ENCODE results near the gene PTGES3L. TPM values are rescaled to one million over a fixed set of nuclear protein-coding genes. Genes with fewer than 3 reads are reported as not detected.

PTGES3L gene
- 0.66 and 1.4 TPM in 2 replicates for total RNA-seq

DNA sequence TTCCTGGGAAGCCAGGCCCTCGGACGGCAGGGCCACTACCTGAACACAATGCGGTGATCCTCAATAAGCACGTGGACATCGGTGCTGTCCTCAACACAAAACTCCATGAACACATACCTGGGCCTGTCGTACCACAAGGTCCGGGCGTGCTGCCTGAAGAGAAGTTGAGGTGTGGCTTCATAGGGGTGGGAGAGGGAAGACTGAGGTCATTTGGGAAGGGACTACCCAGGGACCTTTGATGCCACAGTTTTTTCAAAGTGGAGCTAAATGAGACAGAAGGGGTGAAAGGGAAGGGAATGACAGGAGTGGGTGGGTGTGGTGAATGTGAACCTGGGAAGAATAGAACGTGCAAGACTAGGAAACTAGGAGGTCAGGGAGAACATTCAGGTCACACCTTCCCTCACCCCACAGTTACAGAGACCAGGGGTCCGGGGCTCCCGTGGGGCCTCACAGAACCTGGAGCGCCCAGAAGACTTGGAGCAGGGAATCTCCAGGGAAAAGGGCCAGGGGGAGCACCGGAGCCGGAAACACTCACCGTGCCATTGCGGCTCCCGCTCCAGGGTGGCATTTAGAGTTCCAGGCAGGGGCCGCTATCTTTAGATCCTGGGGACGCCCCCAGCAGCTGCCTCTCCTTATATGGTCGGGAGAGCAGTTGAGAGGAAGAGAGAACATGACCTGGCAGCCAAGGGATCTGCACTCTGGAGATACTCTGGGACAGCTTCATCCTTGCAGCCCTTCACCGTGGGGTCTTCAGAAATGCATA lies at the start of gene PTGES3L:
Gene PTGES3L (minus strand): TSS at position 570 of the 763 bp plus-strand sequence. CDS start 27 bp downstream, at position 543.
- peaks cover 29% of the 10 kb centered on the region for H3K4me1 Mint-ChIP-seq
- H3K27me3 Mint-ChIP-seq = no peaks in the 10 kb centered on the region
- intact Hi-C loops (cut with micrococcal nuclease) = loop anchor here (1.0 to 2.0 kb wide), 2 partner anchors 15 to 146 kb away; partner anchors contain the start of genes AARSD1 and BRCA1
- peak within 1 kb of the TSS; percentile 98 for H3K27ac Mint-ChIP-seq
- peaks cover 12% of the 10 kb centered on the region for H3K36me3 Mint-ChIP-seq (ENCODE audit: low read depth)
- peak within 1 kb of the TSS; percentile 96 for H3K4me3 Mint-ChIP-seq
- no peaks in the 10 kb centered on the region for H3K9me3 Mint-ChIP-seq
- peak; percentile 79 for DNase-seq

DNA sequence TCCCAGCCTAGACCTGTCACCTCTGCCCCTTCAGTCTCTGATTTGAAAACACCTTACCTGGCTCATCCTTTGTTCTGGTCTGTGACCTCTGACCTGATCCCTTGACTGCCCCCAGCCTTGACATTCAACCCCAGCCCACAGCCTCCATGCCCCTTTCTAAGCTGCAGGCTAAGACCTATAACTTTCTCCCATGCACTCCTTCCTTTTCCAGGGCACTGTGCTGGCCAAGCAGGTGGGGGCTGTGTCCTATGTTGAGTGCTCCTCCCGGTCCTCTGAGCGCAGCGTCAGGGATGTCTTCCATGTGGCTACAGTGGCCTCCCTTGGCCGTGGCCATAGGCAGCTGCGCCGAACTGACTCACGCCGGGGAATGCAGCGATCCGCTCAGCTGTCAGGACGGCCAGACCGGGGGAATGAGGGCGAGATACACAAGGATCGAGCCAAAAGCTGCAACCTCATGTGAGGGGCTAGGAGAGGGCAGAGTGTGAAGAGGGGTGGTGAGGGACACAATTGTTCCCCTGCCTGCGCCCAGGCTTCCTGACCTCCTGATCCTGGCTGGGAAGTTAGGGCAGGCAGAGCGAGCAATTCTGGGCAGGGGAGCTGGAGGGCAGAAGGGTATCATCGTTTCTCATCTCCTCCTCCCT lies 48.5 kb upstream of the PTGES3L start:
- no peaks in the 10 kb centered on the region for H3K9me3 Mint-ChIP-seq
- intact Hi-C loops (cut with micrococcal nuclease) = loop anchor here (10.0 kb wide), 2 partner anchors 96 to 286 kb away; partner anchors contain the start of gene BRCA1
- H3K4me1 Mint-ChIP-seq = peaks cover 11% of the 10 kb centered on the region
- no peak overlapping the region for H3K4me3 Mint-ChIP-seq
- no peaks in the 10 kb centered on the region for H3K36me3 Mint-ChIP-seq (ENCODE audit: low read depth)
- peaks cover 14% of the 10 kb centered on the region for H3K27me3 Mint-ChIP-seq
- no peak for DNase-seq
- no peak overlapping the region for H3K27ac Mint-ChIP-seq

DNA sequence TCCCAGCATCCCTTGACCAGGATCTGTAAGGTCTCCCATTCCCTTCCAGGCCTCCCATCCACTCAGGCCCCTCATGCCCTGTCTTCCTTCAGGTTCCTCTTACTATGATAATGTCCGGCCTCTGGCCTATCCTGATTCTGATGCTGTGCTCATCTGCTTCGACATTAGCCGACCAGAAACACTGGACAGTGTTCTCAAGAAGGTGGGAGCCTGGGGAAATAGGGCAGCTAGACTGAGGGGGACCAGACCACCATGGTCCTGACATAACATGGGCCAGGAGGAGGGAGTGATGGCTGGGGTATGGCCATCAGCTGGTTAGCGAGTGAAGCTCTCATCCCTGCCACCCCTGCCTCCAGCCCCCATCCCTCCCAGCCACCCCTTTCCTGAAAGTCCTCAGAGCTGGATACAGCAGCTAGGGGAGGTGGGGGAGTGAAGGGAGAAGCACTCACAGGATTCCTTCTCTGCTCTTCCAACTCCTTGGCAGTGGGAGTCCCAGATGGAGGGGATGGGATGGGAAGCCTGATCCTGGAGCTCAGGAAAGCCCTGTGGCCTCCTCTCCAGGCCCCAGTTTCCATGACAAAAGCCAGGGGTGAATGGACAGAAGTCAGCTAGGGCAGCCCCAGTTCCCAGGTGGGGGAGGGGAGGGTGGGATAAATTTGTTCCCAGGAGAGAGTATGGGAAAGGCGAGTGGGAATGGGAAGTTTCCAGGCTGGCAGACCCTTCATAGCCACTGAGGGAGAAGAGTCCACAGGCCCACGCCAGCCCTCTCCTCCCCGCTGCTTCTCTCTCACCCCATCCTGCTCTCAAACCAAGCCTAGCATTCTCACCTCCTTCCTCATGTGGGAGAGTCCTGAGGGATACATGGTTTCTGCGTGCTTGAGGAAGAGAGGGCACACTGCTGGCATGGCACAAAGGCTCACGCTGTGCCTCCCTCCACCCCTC lies 47.5 kb upstream of the PTGES3L start:
- intact Hi-C loops (cut with micrococcal nuclease) = loop anchor here (10.0 kb wide), 2 partner anchors 97 to 287 kb away; partner anchors contain the start of gene BRCA1
- peaks cover 14% of the 10 kb centered on the region for H3K27me3 Mint-ChIP-seq
- peaks cover 11% of the 10 kb centered on the region for H3K4me1 Mint-ChIP-seq
- no peak overlapping the region for H3K4me3 Mint-ChIP-seq
- H3K9me3 Mint-ChIP-seq = no peaks in the 10 kb centered on the region
- H3K36me3 Mint-ChIP-seq (ENCODE audit: low read depth) = no peaks in the 10 kb centered on the region
- no peak overlapping the region for H3K27ac Mint-ChIP-seq
- DNase-seq = no peak

DNA sequence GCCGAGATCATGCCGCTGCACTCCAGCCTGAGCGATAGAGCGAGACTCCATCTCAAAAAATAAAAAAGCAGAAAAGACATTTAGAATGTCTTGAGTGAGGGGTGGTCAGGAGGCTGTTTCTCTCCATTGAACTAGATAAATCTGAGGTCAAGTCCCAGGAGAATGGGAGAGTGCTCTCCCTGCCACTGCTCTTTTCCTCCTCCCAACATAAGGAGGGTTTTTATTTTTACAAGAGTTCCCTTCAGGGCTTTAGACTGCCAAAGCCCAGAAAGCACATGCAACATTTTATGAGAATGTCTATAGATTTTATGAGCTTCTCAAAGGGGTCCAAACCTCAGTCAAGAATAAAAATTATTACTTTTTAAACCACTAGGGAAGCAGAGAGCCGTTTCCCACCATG lies 46.7 kb upstream of the PTGES3L start:
- peaks cover 14% of the 10 kb centered on the region for H3K27me3 Mint-ChIP-seq
- peaks cover 11% of the 10 kb centered on the region for H3K4me1 Mint-ChIP-seq
- no peak overlapping the region for H3K27ac Mint-ChIP-seq
- no peak for DNase-seq
- no peaks in the 10 kb centered on the region for H3K9me3 Mint-ChIP-seq
- intact Hi-C loops (cut with micrococcal nuclease) = loop anchor here (10.0 kb wide), 2 partner anchors 98 to 288 kb away; partner anchors contain the start of gene BRCA1
- no peak overlapping the region for H3K4me3 Mint-ChIP-seq
- no peaks in the 10 kb centered on the region for H3K36me3 Mint-ChIP-seq (ENCODE audit: low read depth)

DNA sequence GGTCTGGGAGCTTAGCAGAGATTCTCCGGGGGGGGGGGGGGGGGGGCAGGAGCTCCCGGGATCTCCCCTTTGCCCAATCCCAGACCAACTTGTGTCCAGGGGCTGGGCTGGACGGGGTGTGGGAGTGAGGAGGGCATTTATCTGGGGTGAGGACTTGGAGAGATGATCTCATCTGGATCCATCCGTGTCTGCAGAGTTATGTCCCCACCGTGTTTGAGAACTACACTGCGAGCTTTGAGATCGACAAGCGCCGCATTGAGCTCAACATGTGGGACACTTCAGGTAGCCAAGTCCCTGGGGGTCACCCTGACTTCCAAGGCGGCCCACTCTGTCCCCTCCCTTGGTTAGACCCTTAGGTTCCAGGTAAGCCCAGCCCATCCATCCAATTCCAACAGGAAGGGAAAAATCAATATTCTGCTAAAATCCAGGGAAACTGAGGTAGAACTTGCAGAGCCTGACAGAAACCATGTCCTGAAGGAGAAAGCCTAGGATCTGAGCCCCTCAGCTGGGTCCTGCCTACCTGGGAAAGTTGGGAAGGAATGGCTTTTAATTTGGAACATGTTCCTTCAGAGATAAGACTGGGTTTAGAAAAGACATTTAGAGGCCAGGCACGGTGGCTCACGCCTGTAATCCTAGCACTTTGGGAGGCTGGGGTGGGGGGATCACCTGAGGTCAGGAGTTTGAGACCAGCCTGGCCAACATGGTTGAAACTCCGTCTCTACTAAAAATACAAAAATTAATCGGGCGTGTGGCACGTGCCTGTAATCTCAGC lies 46.1 kb upstream of the PTGES3L start:
- intact Hi-C loops (cut with micrococcal nuclease) = loop anchor here (10.0 kb wide), 2 partner anchors 99 to 289 kb away; partner anchors contain the start of gene BRCA1
- no peak overlapping the region for H3K27ac Mint-ChIP-seq
- H3K4me3 Mint-ChIP-seq = peak overlapping the region; percentile 78
- no peaks in the 10 kb centered on the region for H3K9me3 Mint-ChIP-seq
- peaks cover 14% of the 10 kb centered on the region for H3K4me1 Mint-ChIP-seq
- DNase-seq = no peak
- H3K27me3 Mint-ChIP-seq = peaks cover 15% of the 10 kb centered on the region
- H3K36me3 Mint-ChIP-seq (ENCODE audit: low read depth) = no peaks in the 10 kb centered on the region

DNA sequence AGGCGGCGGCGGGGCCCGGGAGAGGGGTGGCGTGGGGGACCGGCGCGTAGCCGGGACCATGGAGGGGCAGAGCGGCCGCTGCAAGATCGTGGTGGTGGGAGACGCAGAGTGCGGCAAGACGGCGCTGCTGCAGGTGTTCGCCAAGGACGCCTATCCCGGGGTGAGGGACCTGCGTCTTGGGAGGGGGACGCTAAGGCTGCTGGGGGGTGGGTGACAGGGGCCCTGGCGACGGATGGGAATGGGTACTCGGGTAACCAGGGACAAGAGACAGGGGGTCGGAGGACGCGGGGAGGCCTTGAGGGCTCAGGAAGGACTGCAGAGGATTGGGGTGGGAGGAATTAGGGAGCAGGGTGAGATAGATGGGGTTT lies 45.4 kb upstream of the PTGES3L start:
- peaks cover 15% of the 10 kb centered on the region for H3K27me3 Mint-ChIP-seq
- H3K36me3 Mint-ChIP-seq (ENCODE audit: low read depth) = no peaks in the 10 kb centered on the region
- intact Hi-C loops (cut with micrococcal nuclease) = loop anchor here (10.0 kb wide), 2 partner anchors 100 to 290 kb away; partner anchors contain the start of gene BRCA1
- H3K27ac Mint-ChIP-seq = peak overlapping the region; percentile 45
- H3K4me3 Mint-ChIP-seq = peak overlapping the region; percentile 78
- H3K9me3 Mint-ChIP-seq = no peaks in the 10 kb centered on the region
- H3K4me1 Mint-ChIP-seq = peaks cover 15% of the 10 kb centered on the region
- DNase-seq = no peak

DNA sequence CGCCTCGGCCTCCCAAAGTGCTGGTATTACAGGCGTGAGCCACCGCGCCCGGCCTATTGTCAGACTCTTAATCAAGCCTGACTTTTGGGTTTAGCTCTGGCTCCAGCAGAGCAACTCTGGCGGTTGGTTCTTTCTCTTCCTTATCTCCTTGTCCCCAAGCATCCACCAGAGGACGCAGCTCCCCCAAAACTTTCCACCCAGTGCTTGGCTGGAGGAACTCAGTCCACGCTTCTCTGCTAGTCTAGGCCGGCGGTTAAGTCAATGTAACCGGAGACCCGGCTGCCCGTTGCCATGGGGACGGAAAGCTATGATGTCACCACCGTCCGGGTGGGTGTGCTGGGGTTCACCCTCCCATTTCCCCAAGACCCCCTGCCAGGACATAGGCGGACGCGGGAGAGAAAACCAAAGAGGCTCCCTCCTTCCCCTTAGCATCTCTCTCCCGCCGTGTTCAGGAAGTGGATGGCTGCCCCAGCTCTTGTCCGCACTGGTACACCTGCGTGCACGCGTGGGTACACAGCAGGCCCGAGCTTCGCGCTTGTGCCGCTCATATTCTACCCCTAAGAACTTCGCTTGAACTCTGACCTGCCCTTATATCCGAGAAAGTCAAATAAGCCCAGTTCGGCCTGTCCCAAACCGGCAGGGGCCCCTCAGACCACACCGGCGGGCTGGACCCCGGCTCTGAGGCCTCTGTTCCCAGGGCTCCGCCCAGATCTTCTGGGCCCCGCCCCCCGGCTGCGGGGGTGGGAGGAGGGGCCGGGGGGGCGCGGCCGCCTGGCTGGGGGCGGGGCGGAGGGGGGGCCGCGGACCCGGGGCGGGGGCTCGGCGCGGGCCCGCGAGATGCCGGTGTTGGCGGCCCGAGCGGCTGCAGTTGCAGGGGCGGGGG lies 44.8 kb upstream of the PTGES3L start, which contains the start of gene RND2:
Gene RND2 (plus strand): TSS at position 825 of the 883 bp plus-strand sequence. CDS start 117 bp downstream, outside the sequence.
- Mint-ChIP-seq H3K36me3 (ENCODE audit: low read depth) (no peaks in the 10 kb centered on the region), H3K27me3 (peaks cover 15% of the 10 kb centered on the region), H3K4me1 (peaks cover 19% of the 10 kb centered on the region), H3K9me3 (no peaks in the 10 kb centered on the region), H3K27ac (peak within 1 kb of the TSS; percentile 83), H3K4me3 (peak within 1 kb of the TSS; percentile 89)
- DNase-seq = peak; percentile 93
- intact Hi-C loops (cut with micrococcal nuclease) = loop anchor here (1.0 to 10.0 kb wide), 4 partner anchors 100 to 290 kb away; partner anchors contain the start of genes BRCA1, NBR1 and TMEM106A

DNA sequence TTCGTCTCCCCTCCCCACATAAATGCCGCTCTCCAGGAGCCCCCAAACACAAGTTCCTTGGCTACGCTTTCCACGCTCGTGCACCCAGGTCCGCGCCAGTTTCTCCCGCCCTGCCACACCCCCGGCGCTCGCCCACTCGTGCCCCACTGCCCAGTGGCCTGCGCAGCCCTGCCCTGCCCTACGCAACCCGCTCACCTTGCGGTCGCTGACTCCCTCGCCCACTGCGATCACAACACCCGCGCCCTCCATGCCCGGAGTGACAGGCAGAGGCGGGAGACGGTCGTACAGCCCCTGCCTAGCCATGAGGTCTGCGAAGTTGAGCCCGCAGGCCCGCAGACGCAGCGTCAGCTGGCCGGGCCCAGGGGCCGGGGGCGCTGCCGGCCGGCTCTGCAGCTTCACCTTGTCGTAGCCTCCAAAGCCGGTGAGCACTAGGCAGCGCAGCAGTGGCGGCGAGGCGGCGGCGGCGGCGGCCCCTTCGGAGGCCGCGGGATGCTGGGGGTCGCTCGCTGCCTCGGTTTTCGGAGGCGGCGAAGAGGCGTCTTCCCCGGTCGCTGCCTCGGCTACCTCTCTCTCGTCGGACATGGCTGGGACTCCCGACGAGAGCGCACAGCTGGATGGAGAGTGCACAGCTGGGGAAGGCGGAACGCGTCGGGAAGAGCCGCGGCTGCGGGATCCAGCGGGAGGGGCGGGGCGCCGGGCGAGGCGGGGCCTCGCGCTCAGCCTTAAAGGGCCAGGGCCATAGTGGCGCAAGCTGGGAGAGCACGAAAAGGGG lies 42.0 kb upstream of the PTGES3L start, which contains the start of gene VAT1:
Gene VAT1 (minus strand): TSS at position 645 of the 772 bp plus-strand sequence. CDS start 63 bp downstream, at position 582.
- Mint-ChIP-seq H3K27me3 (peaks cover 14% of the 10 kb centered on the region), H3K4me1 (peaks cover 32% of the 10 kb centered on the region), H3K27ac (peak within 1 kb of the TSS; percentile 48), H3K9me3 (no peaks in the 10 kb centered on the region), H3K4me3 (peak within 1 kb of the TSS; percentile 88), H3K36me3 (ENCODE audit: low read depth) (no peaks in the 10 kb centered on the region)
- intact Hi-C loops (cut with micrococcal nuclease) = loop anchor here (1.0 to 10.0 kb wide), 4 partner anchors 15 to 293 kb away; partner anchors contain the start of genes BRCA1 and TMEM106A
- DNase-seq = peak; percentile 90

DNA sequence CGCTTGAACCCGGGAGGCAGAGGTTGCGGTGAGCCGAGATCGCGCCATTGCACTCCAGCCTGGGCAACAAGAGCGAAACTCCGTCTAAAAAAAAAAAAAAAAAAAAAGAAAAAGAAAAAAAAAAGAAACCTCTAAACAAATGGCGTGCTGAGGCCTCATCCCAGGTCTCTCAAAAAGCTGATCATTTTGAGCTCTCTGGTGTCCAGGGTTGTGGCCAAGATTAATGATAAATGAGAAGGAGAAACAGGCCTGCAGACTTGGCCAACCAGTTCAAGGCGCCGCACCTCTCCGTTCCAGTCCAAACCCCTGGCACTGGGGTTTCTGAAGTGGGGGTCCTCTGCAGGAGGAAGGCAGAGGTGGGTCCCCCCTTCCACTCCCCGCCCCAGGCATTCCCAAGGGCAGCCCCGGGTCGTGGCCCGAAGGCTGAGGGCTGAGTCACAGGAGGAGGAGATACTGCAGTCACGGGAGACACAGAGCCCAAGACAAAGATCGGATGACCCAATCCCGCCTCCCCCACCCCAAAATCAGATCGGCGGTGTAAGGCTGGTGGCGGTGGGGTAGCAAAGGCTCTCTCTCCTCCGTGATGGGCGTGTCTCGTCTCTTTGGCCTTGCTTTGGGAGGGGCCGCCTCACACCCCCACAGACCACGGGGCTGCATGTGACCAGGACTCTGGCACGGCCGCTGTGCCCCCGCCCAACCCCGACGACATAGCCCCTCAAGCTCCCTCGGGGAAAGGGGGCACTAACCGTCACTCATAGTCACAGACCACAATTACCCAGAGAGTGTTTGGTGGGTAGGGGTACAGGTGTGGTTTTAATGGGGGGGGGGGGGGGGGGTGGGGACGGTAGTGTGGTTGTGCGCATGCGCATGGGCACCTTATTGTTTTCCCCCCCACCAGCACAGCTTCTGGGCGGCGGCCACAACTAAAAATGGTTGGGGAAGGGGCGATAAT lies 41.2 kb upstream of the PTGES3L start:
- intact Hi-C loops (cut with micrococcal nuclease) = loop anchor here (5.0 to 10.0 kb wide), 3 partner anchors 104 to 294 kb away; partner anchors contain the start of genes BRCA1 and TMEM106A
- Mint-ChIP-seq H3K9me3 (no peaks in the 10 kb centered on the region), H3K27me3 (peaks cover 14% of the 10 kb centered on the region), H3K27ac (peak overlapping the region; percentile 66), H3K4me1 (peaks cover 32% of the 10 kb centered on the region), H3K4me3 (peak overlapping the region; percentile 88), H3K36me3 (ENCODE audit: low read depth) (no peaks in the 10 kb centered on the region)
- DNase-seq = peak; percentile 67

DNA sequence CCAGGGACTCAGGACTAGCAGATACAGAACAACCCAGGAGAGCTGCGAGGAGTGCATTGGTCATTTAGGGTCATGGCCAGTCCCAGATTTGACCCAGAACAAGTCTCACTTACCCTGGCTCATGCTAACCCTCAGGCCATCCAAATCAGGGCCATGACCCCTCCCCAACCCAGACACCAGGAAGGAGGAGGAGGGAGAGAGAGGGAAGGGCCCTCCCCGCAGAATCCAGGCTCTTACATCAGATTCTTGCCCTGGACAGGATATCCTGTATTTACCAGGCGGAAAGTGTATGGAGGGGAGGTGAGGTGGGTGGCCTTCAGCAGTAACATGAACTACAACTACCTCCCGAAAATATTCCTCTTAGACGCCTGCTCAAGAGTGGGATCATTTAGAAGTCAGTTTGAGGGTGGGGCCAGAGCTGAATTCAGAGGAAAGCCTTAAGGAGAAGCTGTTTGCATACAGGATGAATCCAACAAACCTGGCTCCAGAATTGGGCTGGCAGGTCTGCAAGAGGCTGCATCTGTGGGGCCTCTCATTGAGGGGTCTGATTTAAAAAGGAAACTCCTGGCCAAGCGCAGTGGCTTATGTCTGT lies 40.2 kb upstream of the PTGES3L start:
- peaks cover 9% of the 10 kb centered on the region for H3K27me3 Mint-ChIP-seq
- peaks cover 28% of the 10 kb centered on the region for H3K4me1 Mint-ChIP-seq
- H3K27ac Mint-ChIP-seq = no peak overlapping the region
- H3K9me3 Mint-ChIP-seq = no peaks in the 10 kb centered on the region
- intact Hi-C loops (cut with micrococcal nuclease) = loop anchor here (5.0 to 10.0 kb wide), 3 partner anchors 105 to 295 kb away; partner anchors contain the start of genes BRCA1 and TMEM106A
- H3K36me3 Mint-ChIP-seq (ENCODE audit: low read depth) = peaks cover 2% of the 10 kb centered on the region
- peak overlapping the region; percentile 88 for H3K4me3 Mint-ChIP-seq
- DNase-seq = no peak

Measured in activated CD4-positive, alpha-beta T cell treated with anti-CD3 and anti-CD28 coated beads, Interleukin-2, amount 10 ng/mL, durations not matched to agents 24 days and 14 days (primary cell).